ENCODE results near the gene RABGEF1. TPM values are rescaled to one million over a fixed set of nuclear protein-coding genes. Genes with fewer than 3 reads are reported as not detected.
A peak's percentile ranks its signal among the peaks of the same experiment; 100 is the strongest.
"Not testable (repeated sequence)": the region's sequence is repeated elsewhere in the genome, so short reads cannot be mapped to it uniquely, and the experiment has no call there.

The RABGEF1 gene
- total and polyA plus RNA-seq, 7 donors, result 12.0 to 23.2 (median 18.7) TPM

DNA sequence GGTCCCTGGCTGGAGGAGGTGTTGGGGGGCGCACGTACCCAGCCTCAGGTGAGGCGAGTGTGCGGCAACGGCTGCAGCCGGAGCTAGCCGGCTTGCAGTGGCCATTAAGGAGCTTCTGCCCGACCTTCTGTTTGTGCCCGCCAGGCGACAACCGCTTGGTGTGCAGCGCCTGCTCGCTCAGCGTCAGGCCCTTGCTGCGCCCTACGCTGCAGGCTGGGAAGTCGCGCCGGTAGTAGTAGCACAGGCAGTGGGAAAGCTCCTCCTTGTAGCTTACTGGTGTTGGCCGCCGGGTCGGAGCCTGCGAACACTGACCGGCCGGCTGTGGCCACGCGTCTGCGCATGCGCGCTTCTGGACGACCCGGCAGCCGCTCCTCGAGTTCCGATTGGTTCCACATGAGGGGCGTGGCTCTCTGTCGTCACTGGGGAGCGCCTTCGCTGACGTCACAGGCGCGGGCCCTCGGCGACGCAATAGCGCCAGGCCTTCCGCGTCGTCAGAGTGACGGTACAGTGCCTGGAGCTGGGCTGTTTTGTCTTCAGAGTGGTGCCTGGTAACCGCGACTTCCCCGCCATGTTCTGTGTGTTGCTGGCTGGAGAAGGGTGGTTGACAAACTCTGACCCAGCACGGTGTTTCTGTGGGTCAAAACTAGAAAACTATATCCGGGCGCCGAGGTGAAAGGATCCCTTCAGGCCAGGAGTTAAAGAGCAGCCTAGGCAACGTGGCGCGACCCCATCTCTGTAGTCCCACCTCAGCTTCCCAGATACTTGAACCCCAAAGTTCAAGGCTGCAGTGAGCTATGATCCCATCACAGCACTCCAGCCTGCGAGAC, 104.2 kb downstream of the RABGEF1 start:
- H3K9me3 ChIP-seq, result no peaks in the 10 kb centered on the region
- H3K4me1 ChIP-seq, result peaks cover 4% of the 10 kb centered on the region
- DNase-seq (peak; percentile 98 to 100), ATAC-seq (peak; percentile 97 to 100 (median 100))
- intact Hi-C loops (cut with DNase I), result no loop called here
- peaks cover 0 to 5% of the 10 kb centered on the region in 2 donors for H3K36me3 ChIP-seq (ENCODE audit: insufficient read depth in 1 of 2, low read depth in 1 of 2)
- H3K4me3 ChIP-seq, result peak overlapping the region; percentile 89
- 0 to 1% (median 1%) methylated on average over 60 to 61 of the region's 61 CpGs for WGBS, 3 donors
- TF ChIP-seq, protein P1, sequence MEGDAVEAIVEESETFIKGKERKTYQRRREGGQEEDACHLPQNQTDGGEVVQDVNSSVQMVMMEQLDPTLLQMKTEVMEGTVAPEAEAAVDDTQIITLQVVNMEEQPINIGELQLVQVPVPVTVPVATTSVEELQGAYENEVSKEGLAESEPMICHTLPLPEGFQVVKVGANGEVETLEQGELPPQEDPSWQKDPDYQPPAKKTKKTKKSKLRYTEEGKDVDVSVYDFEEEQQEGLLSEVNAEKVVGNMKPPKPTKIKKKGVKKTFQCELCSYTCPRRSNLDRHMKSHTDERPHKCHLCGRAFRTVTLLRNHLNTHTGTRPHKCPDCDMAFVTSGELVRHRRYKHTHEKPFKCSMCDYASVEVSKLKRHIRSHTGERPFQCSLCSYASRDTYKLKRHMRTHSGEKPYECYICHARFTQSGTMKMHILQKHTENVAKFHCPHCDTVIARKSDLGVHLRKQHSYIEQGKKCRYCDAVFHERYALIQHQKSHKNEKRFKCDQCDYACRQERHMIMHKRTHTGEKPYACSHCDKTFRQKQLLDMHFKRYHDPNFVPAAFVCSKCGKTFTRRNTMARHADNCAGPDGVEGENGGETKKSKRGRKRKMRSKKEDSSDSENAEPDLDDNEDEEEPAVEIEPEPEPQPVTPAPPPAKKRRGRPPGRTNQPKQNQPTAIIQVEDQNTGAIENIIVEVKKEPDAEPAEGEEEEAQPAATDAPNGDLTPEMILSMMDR (IDR thresholded peaks at IDR 0.05), result peak; percentile 32
- peak overlapping the region; percentile 96 for H3K27ac ChIP-seq
- no peaks in the 10 kb centered on the region for H3K27me3 ChIP-seq (ENCODE audit: insufficient read depth in 3 of 3, low read length in 2 of 3)

DNA sequence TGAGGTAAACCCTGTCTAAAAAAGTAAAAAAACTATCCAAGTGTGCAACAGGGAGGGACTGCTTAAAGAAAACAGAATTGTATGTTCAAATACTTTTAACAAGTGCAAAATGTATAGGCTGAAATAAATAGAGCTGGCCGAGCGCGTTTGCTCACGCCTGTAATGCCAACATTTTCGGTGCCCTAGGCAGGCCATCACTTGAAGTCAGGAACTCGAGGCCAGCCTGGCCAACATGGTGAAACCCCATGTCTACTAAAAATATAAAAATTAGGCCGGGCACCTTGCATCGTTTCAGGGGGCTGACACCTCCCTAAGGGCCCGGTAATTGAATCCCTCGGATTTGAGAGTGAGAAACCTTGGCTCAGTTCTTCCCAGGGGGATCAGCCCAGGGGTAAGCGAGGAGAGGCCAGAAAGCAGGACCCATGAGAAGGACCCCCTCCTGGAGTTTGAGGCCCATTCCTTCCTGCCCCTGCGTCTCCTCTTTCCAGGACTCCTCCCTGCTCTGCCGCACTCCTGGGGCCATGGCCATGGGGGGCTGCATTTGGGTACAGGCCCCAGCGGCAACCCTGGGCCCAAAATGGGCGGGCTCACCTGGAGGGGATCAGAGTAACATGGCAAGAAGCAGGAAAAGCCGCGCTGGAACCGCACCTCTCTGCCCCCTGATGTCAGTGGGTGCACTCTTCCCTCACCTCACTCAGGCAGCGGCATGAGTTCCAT, 105.0 kb downstream of the RABGEF1 start:
- Histone ChIP-seq H3K4me1 (peaks cover 4% of the 10 kb centered on the region), H3K36me3 (ENCODE audit: insufficient read depth in 1 of 2, low read depth in 1 of 2) (peaks cover 0 to 8% of the 10 kb centered on the region in 2 donors), H3K27ac (peak overlapping the region; percentile 96), H3K27me3 (ENCODE audit: insufficient read depth in 3 of 3, low read length in 2 of 3) (no peaks in the 10 kb centered on the region), H3K4me3 (peak overlapping the region; percentile 89), H3K9me3 (no peaks in the 10 kb centered on the region)
- TF ChIP-seq, protein P1 (IDR thresholded peaks at IDR 0.05), result no peak
- intact Hi-C loops (cut with DNase I), result no loop called here
- ATAC-seq (peak in 1 of 4 donors; percentile 7), DNase-seq (peak in 1 of 2 donors; percentile 56)
- whole genome bisulfite sequencing, 3 donors, result 53 to 57% (median 54%) methylated on average over 19 of the region's 19 CpGs

DNA sequence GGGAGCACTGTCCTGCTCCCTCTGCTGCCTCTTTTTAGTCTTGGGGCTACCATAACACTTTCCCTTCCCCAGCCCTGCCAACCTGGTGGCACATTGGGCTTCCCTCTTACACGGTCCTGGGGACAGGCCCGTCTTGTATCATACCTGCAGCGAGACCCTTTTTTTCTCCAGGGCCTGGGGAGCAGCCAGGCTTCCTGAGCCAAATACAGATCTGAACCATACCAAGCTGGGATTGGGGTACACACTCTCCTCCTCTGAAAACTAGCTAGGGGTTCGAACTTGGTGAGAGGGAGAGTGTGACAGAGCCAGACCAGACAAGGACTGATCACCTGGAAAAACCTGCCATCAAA, 105.5 kb downstream of the RABGEF1 start:
- H3K36me3 ChIP-seq (ENCODE audit: insufficient read depth in 1 of 2, low read depth in 1 of 2); intact Hi-C loops (cut with DNase I); H3K27me3 ChIP-seq (ENCODE audit: insufficient read depth in 3 of 3, low read length in 2 of 3); H3K4me1 ChIP-seq; ATAC-seq; H3K9me3 ChIP-seq; DNase-seq: not testable (repeated sequence)
- peak overlapping the region; percentile 96 for H3K27ac ChIP-seq
- peak overlapping the region; percentile 89 for H3K4me3 ChIP-seq
- whole genome bisulfite sequencing, 3 donors, result 84 to 88% (median 85%) methylated on average over 4 of the region's 4 CpGs

DNA sequence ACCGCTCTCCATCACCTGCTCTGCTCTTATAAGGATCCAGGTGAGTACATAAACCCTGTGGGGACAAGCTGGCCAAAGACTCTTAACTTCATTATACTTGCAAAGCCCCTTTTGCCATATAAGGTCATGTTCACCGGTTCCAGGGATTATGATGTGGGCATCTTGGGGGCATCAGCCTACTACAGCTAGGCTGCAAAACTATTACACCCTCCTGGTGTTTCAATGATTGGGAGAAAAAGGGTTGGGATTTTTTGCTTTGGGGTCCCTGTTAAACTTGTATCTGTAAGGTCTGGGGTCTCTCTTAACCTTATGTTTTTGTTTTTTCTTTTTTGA, 107.0 kb downstream of the RABGEF1 start:
- DNase-seq; H3K27ac ChIP-seq; H3K36me3 ChIP-seq (ENCODE audit: insufficient read depth in 1 of 2, low read depth in 1 of 2); H3K27me3 ChIP-seq (ENCODE audit: insufficient read depth in 3 of 3, low read length in 2 of 3); H3K4me3 ChIP-seq; H3K9me3 ChIP-seq; H3K4me1 ChIP-seq; intact Hi-C loops (cut with DNase I); ATAC-seq: not testable (repeated sequence)
- WGBS, 3 donors, result 0 to 7% (median 6%) methylated on average over 1 of the region's 2 CpGs

DNA sequence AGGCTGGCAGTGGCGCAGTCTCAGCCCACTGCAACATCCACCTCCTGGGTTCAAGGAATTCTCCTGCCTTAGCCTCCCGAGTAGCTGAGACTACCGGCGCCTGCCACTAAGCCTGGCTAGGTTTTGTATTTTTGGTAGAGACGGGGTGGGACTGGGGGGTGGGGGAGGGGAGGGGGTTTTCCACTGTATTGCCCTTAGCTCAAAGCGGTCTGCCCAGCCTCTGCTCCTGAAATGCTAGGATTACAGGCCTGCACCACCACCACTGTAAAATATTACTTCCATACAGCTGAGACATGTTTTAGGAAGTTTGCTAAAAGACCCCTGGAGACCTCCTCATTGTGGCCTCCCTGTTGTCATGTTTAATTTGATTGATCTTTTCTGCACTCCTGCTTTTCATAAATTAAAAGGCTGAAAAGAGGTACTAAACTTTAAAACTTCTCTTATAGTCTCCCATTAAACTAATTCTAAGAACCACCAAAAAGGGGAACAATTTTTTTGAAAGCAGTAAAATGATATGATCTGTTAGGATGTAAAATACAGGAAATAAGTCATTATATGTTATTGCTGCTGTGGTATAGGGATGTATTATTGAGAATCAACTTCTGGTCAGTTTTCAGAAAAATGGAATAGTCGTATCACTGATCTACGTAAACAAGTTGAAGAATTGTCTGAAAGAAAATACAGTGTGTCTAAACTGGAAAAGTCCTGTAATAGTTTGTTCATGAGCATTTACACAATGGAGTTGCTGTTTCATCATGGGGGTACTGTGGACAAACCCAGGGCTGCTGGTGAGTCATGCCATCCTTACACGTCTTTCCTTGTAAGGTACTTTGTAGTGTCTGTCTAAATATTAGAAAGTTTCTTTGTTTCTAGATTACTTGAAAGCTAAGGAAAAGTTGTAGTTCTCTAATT, 107.6 kb downstream of the RABGEF1 start:
- Histone ChIP-seq H3K4me1 (peaks cover 4% of the 10 kb centered on the region), H3K27me3 (ENCODE audit: insufficient read depth in 3 of 3, low read length in 2 of 3) (no peaks in the 10 kb centered on the region), H3K4me3 (no peak overlapping the region), H3K9me3 (no peaks in the 10 kb centered on the region), H3K36me3 (ENCODE audit: insufficient read depth in 1 of 2, low read depth in 1 of 2) (peaks cover 0 to 12% of the 10 kb centered on the region in 2 donors), H3K27ac (no peak overlapping the region)
- WGBS, 3 donors, result 64 to 76% (median 69%) methylated on average over 9 of the region's 9 CpGs
- TF ChIP-seq, protein P1 (IDR thresholded peaks at IDR 0.05), result no peak
- DNase-seq, result no peak
- intact Hi-C loops (cut with DNase I), result no loop called here
- no peak for ATAC-seq

Data from psoas muscle (tissue), 8 donors.